Measurements from ENCODE around the gene PTPRS. TPM values are rescaled to one million over a fixed set of nuclear protein-coding genes. Genes with fewer than 3 reads are reported as not detected.

The PTPRS gene
- total and polyA plus RNA-seq, 2 of the 8 experiments (the other 6 are each of a cell fraction or from before 2014, with no cell fraction given): 96.8 to 223 TPM

DNA sequence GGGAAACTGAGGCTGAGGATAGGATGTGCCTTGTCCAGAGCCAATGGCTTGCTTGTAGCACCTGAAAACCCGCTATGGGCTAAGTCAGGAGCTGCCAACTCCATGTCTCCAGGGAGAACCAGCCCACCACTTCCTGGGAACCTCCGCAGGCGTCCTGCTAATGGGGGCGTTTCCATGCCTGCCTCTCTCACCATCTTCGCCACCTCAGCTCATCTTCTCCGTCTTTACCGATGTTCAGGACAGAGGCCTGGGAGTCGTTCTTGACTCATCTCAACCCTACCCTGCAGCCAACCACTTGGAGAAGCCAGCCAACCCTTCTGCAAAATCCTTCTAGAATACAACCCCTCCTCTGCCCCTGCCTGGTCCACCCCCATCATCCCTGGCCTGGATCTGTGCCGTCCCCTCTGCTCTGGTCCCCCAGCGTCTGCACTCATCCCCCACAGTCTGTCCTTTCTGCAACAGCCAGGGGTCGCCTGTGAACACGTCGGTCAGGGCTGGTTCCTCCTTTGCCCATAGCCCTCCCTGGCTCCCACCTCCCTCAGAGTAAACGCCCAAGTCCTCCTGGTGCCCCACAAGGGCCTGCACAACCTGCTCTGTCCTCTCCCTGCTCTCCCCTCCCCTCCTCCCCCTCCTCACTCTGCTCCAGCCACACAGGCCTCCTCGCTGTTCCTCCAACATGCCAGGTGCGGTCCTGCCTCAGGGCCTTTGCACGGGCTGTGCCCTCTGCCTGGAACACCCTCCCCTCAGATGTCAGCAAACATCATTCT is 31.0 kb downstream of the PTPRS start:
- FAIRE-seq (no peak), DNase-seq (ENCODE audit: low read depth in 1 of 2, low spot score in 2 of 2) (peak in 1 of 2 experiments; percentile 59)
- H2AFZ ChIP-seq (ENCODE audit: low read length): no peak overlapping the region
- H3K4me3 ChIP-seq (ENCODE audit: extremely low read depth in 1 of 4, insufficient read depth in 2 of 4, low read depth in 3 of 4, low read length in 4 of 4): no peak overlapping the region
- H4K91ac ChIP-seq (replicated peaks; ENCODE audit: insufficient read length, low read length): no peak overlapping the region
- H3K14ac ChIP-seq (ENCODE audit: insufficient read length): no peak overlapping the region
- no peak overlapping the region for H3K23ac ChIP-seq (ENCODE audit: insufficient read length)
- H3K27me3 ChIP-seq (replicated peaks in 1 of 4; ENCODE audit: control insufficient read depth in 3 of 4, extremely low read depth in 1 of 4, insufficient read depth in 3 of 4, low read length in 3 of 4): no peaks in the 10 kb centered on the region
- 82% methylated on average over 14 of the region's 17 CpGs; no CpG with 5 or more reads in 1 of the 2 experiments for WGBS, 2 experiments (ENCODE audit: extremely low coverage in 1 of 2, insufficient coverage in 1 of 2, insufficient read length in 1 of 2, insufficient replicate concordance in 2 of 2, low coverage in 1 of 2, low lambda C conversion rate in 2 of 2, missing lambda C conversion rate in 1 of 2)
- no peak overlapping the region; a peak in 1 of 7 replicates for H3K9ac ChIP-seq (replicated peaks in 1 of 4; ENCODE audit: extremely low read depth in 1 of 4, low read depth in 3 of 4, low read length in 3 of 4)
- H4K8ac ChIP-seq (ENCODE audit: extremely low read depth, insufficient read depth, low read length): no peak overlapping the region
- H3K79me1 ChIP-seq (ENCODE audit: low read depth, low read length): peaks cover 24% of the 10 kb centered on the region
- no peak overlapping the region for H2BK5ac ChIP-seq (ENCODE audit: low read depth, low read length)
- no peak overlapping the region for H3K27ac ChIP-seq (ENCODE audit: low read depth, low read length)
- H3K4ac ChIP-seq (replicated peaks; ENCODE audit: insufficient read length, low read depth, low read length): no peak overlapping the region
- H2BK12ac ChIP-seq (ENCODE audit: low read depth, low read length): peak overlapping the region; percentile 23; the same call in 1 of the 2 replicates
- peaks cover 2 to 5% (median 3%) of the 10 kb centered on the region in 4 experiments; a peak in 4 of 7 replicates for H3K4me1 ChIP-seq (replicated peaks in 1 of 4; ENCODE audit: control insufficient read depth in 3 of 4, insufficient read depth in 4 of 4, low read length in 3 of 4)
- H3K56ac ChIP-seq (replicated peaks; ENCODE audit: insufficient read length, low read depth, low read length): no peak overlapping the region
- no peak overlapping the region for H2BK20ac ChIP-seq (ENCODE audit: low read length)
- H2BK120ac ChIP-seq (replicated peaks; ENCODE audit: low read depth, low read length): no peak overlapping the region
- H4K5ac ChIP-seq (ENCODE audit: insufficient read length, low read depth, low read length): no peak overlapping the region
- peaks cover 22 to 30% of the 10 kb centered on the region in 2 experiments for H4K20me1 ChIP-seq (replicated peaks in 1 of 2; ENCODE audit: control insufficient read depth in 1 of 2, insufficient read depth in 2 of 2, low read length in 2 of 2)
- no peaks in the 10 kb centered on the region for H3K23me2 ChIP-seq (ENCODE audit: low read depth, low read length)
- CTCF ChIA-PET (ENCODE audit: partially characterized antibody): interaction anchor here (1.0 to 2.2 kb wide), 3 partner anchors 13 to 17 kb away, joined by 3 to 10 read pairs (median 7); no protein-coding TSS in a partner anchor
- no peaks in the 10 kb centered on the region for H3K36me3 ChIP-seq (ENCODE audit: control insufficient read depth in 2 of 4, insufficient read depth in 4 of 4, low read length in 3 of 4)
- H3K4me2 ChIP-seq (ENCODE audit: insufficient read depth in 1 of 2, low read depth in 2 of 2, low read length in 2 of 2): no peak overlapping the region
- H2AK5ac ChIP-seq (ENCODE audit: low read depth, low read length): no peak overlapping the region
- POLR2A ChIA-PET (ENCODE audit: partially characterized antibody): interaction anchor here (0.6 to 2.0 kb wide), 13 partner anchors 9 to 736 kb away, joined by 3 to 10 read pairs (median 3); no protein-coding TSS in a partner anchor
- no peak overlapping the region for H3K18ac ChIP-seq (ENCODE audit: extremely low read depth, low read length)
- peaks cover 0 to 38% of the 10 kb centered on the region in 2 experiments; a peak in 2 of 4 replicates for H3K79me2 ChIP-seq (ENCODE audit: control insufficient read depth in 1 of 2, insufficient read depth in 2 of 2, low read length in 2 of 2)
- 0 out of 4 replicates have a peak, but pooled peaks cover 0 to 2% of the 10 kb centered on the region in 2 experiments for H3K9me3 ChIP-seq (ENCODE audit: insufficient read depth in 2 of 2, low read depth in 1 of 2, low read length in 1 of 2)
- no peak overlapping the region for H2BK15ac ChIP-seq (ENCODE audit: low read length)
- TF ChIP-seq POU5F1 (IDR thresholded peaks at IDR 0.05; ENCODE audit: low read depth, low read length) (no peak), SP1 (IDR thresholded peaks at IDR 0.05; ENCODE audit: low read depth, low read length) (no peak), SAP30 (IDR thresholded peaks at IDR 0.05; ENCODE audit: insufficient read depth, insufficient replicate concordance, low read length) (no peak), CTBP2 (IDR thresholded peaks at IDR 0.05; ENCODE audit: borderline replicate concordance, insufficient read depth, insufficient read length, low read length) (no peak), KDM1A (IDR thresholded peaks at IDR 0.05; ENCODE audit: borderline replicate concordance, low read length) (peak; percentile 93; the same call in 1 of the 2 replicates), EGR1 (IDR thresholded peaks at IDR 0.05; ENCODE audit: borderline replicate concordance, low read depth, low read length) (no peak), CREB1 (IDR thresholded peaks at IDR 0.05) (no peak), MAFK (IDR thresholded peaks at IDR 0.05; ENCODE audit: low read depth, low read length) (no peak)
- TF ChIP-seq, protein P1, sequence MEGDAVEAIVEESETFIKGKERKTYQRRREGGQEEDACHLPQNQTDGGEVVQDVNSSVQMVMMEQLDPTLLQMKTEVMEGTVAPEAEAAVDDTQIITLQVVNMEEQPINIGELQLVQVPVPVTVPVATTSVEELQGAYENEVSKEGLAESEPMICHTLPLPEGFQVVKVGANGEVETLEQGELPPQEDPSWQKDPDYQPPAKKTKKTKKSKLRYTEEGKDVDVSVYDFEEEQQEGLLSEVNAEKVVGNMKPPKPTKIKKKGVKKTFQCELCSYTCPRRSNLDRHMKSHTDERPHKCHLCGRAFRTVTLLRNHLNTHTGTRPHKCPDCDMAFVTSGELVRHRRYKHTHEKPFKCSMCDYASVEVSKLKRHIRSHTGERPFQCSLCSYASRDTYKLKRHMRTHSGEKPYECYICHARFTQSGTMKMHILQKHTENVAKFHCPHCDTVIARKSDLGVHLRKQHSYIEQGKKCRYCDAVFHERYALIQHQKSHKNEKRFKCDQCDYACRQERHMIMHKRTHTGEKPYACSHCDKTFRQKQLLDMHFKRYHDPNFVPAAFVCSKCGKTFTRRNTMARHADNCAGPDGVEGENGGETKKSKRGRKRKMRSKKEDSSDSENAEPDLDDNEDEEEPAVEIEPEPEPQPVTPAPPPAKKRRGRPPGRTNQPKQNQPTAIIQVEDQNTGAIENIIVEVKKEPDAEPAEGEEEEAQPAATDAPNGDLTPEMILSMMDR (IDR thresholded peaks at IDR 0.05; ENCODE audit: control extremely low read depth in 1 of 3, insufficient read depth in 1 of 3, low read depth in 1 of 3, low read length in 3 of 3): peak; percentile 40 to 57 (median 51)

All from H1 (cell line).